Neural progenitor cell (in vitro differentiated cells): ENCODE results near the gene MYOG.

Source experiments
- CTCF ChIP-seq: fragments of 200-600 bp; sonication (generic); IDR thresholded peaks from 2 replicates; pipeline ENCODE4 v1.5.1; 2017; ENCODE audit warnings: antibody characterized with exemption, mild to moderate bottlenecking
- EZH2 ChIP-seq: fragments of 200-600 bp; sonication (generic); IDR thresholded peaks from 2 replicates; pipeline ENCODE4 v1.6.1; 2017; ENCODE audit warnings: antibody characterized with exemption, mild to moderate bottlenecking, moderate library complexity
- EZH2phosphoT487 ChIP-seq: fragments of 200-600 bp; sonication (generic); IDR thresholded peaks from 2 replicates; pipeline ENCODE4 v1.6.1; 2017; ENCODE audit warnings: antibody characterized with exemption

- no peak for TF ChIP-seq CTCF
- TF ChIP-seq EZH2phosphoT487, result no peak
- TF ChIP-seq EZH2, result no peak
Measured at GRCh38 chr1:203100516-203100869, 14.7 kb upstream of the MYOG start.
